ENCODE data around the gene SSBP3.

The SSBP3 gene

DNA sequence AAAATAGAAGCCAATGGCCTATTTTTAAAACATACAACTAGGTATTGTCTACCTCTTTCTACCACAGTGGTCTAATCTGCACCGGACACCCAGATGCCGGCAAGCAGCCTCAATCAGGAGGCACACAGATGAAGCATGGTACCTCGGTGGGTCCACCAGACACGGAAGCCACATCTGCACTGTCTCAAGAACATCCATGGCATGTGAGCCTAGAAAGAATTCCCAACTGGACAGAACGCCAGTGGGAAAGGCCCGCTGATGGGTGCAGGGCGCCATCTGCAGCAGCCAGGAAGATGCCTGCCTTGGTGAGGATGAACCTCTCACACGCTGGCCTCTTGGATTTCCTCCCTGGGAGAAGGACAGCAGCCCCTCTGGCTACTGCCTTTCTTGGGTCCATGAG, 126.7 kb downstream of the SSBP3 start:
- no peak for DNase-seq

- no peak for DNase-seq
These were observed 127.2 kb downstream of the SSBP3 start for GRCh38 chr1:54278941-54279422.

DNA sequence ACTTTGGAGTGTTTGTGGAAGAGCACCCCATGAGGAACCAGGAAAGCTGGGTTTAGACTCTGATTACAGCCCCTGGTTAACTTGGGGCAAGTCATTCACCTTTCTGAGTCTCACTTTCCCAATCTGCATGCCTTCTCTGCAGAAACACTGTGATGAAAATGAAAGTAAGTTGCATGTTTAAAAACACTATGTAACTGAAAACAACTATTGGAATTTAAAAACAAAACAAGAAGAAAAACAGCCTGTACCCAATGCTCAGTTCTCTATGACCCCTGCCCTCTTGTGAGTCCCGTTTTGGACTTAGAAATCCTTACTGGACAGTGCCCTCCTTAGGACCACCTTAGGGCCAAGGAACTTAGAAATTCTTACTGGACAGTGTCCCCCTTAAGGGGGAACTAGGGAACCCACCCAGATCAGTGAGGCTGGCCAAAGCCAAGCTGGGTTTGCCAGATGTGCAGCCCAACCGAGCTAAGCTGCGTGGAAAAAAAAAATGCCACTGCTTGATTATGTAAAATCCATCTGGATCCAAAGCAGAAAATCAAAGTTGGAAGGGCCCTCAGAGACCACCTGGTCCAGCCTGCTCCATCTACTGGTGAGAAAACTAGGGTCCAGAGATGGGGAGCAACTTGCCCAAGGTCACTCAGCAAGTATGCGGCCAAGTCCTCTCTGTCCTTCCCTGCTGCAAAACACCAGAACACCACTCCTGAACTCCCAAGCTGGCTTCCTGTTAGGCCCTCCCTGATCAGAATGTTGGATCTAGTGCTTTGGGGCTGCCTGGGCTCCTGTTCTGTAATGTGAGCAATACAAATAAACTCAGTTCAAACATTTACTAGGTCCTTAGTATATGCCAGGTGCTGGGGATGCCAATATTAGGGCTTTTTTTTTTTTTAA, 128.5 kb downstream of the SSBP3 start:
- no peak for DNase-seq

DNA sequence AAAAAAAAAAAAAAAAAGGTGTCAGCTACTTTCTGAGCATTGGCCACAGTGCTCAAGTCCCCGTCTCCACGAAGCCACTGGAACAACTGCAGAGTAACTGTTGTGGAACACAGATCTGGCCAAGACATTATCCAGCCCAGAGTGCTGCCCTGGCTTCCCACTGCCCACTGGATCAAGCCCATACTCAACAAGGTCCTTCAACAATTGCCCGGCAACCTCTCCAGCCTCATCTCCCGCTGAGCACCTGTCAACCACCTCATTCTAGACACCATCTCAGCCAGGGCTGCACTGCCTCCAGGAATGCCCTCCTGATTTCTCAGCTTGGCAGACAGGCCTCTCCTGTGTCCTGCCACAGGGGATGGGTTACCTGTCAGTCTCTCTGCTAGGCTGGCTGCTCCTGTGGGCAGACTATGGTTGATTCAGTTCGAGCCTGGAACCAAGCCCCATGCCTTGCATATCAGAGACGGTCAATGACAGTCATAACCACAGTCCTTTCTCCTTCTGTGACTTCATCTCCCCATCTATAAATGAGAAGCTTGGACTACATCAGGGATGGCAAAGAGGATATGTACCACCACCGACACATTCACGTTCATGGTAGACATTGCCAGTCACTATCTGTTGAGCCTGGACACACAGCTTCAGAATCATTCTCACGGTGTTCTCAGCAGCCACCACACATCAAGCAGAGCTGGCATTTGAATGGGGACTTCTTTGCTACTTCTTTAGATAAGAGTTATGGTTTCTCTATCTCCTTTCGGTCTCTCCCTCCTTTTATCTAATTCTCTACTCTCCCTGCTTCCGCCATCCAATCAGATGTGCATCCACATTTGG, 129.4 kb downstream of the SSBP3 start:
- DNase-seq: no peak

DNA sequence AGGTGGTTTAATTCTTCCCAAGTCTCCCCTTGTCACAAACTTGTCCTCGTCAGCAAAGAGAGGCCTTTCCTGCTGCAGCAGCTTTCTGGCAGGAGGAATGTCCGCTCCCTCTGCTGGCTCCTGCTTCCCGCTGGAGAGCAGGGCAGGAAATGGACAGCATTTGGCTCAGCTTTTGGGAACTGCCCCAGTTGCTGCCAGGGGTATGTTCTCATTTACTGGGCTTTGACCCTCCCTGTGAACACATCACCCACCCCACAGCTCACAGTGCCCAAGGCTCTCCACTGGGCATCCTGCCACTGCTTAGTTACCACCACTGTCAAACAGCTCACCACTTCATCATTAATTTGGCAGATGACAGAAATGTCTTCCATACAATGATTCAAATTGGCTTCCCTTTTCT, 130.8 kb downstream of the SSBP3 start:
- DNase-seq: no peak

DNA sequence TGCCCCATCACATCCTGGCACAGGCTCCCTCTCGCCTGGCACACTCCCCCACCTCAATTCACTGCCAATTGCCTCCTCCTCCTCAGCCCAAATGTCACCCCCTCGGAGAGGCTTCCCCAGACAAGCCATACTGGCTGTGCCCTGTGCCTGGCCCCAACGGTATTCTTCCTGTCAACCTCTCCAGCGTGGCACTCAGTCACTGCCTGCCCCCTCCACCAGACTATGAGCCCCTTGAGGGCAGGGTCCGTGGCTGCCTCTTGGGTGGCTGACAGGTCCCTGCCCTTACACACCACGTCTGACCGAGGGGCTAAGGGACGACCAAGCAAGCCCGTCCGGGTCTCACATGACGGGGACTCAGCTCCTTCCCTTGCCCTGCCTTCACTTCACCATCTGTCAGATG, 131.3 kb downstream of the SSBP3 start:
- DNase-seq: no peak

GRCh38 chr1:54274448-54274847, 131.7 kb downstream of the SSBP3 start:
- no peak for DNase-seq

- DNase-seq: no peak
These were observed 132.4 kb downstream of the SSBP3 start for GRCh38 chr1:54273795-54274163.

GRCh38 chr1:54273092-54273794, 133.0 kb downstream of the SSBP3 start:
- no peak for DNase-seq

- DNase-seq: no peak
These were observed 133.5 kb downstream of the SSBP3 start for GRCh38 chr1:54272772-54273091.

GRCh38 chr1:54272134-54272533, 134.1 kb downstream of the SSBP3 start:
- DNase-seq: no peak

DNA sequence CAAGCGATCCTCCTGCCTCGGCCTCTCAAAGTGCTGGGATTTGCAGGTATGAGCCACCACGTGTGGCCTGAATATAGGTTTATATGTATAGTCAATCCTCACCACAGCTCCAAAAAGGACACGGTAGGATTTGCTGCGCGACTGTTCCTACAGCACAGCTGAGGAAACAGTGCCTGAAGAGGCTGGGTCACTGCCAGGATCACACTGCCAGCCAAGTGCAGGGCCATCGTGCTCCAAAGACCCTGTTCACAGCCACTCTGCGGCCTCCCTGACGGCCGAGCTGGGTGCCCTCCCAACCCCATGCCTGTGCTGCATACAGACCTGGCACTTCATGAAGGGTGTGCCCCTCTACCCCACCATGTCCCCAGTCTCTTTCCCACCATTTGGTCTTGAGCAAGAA, 134.9 kb downstream of the SSBP3 start:
- no peak for DNase-seq

- DNase-seq: no peak
These were observed 135.7 kb downstream of the SSBP3 start for GRCh38 chr1:54270543-54270942.

DNA sequence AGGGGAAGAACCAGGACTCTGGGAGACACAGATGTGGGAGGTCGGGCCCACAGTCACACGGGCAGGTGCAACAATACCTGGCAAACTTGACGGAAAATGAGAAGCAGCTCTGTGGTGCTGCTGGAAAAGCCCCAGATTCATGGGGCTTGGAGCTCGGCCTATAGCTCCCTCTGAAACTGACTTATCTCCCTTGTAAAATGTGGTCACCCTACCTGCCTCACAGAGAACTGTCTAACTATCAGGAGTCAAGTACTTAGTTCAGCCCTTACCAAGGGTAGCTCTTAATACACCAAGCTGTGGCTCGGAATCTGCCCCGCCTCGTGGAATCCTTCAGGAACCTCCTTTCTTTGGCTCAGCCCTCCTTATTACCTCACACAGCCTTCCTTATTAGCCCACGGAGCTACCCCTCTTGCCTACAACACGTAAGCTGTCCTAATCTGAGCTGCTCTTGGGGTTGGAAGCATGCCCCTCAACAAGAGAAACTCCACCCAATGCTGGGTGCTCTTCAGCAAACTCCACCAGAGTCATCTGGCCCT, 137.4 kb downstream of the SSBP3 start:
- DNase-seq: no peak

GRCh38 chr1:54267815-54268761, 138.1 kb downstream of the SSBP3 start:
- DNase-seq: no peak

DNA sequence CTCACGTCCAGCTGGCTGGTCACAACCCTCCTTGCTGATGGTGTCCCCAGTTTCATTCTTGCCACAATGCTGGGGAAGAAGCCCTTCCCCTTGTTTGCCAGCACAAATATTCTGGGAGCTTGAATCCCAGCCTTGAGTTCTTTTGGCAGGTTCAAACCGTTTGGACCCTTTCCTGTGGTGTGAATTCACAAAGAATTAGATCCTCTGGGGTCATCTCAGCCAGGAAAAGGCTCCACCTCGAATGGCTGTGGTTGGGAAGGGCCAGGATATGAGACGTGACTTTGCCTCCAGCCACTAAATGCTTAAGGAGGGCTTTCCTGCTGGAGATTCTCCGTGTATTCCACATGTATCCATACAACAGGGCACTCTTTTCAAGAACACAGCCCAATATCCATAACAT, 139.3 kb downstream of the SSBP3 start:
- no peak for DNase-seq

DNA sequence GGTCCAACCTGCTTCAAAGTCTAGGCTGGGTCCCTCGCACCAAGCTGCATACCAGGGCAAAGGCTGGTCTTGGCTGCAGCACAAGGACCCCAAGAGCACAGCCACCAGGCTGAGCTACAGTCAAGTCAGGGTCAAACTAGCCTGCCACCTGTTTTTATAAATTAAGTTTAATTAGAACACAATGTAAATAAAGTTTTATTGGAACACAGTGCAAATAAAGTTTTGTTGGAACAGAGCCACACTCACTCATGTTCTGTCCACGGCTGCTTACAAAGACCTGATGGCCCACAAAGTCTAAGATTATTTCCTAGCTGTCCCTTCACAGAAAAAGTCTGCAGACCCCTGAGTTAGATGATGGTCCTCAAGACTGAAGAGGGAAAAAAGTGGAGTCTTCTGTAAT, 140.0 kb downstream of the SSBP3 start:
- DNase-seq: no peak

- DNase-seq: no peak
These were observed 140.5 kb downstream of the SSBP3 start for GRCh38 chr1:54265659-54266058.

DNA sequence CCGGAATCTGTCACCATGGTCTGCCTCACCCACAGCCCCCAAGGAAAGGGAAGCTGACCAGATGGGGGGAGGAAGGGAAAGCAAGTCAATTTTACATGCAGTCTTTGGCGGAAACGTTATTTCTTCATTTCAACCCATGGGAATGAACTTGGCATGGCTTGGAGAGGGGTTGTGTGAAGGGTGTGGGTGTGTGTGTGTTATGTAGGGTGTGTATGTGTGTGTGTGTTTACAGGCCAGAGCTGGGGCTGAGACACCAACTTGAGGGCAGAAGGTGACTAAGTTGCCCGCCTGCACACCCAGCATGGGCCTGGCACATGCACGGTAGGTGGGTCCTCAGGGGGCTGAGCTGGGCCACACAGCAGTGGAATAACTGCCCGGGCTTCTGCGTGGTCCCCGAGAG, 141.1 kb downstream of the SSBP3 start:
- DNase-seq: no peak

DNA sequence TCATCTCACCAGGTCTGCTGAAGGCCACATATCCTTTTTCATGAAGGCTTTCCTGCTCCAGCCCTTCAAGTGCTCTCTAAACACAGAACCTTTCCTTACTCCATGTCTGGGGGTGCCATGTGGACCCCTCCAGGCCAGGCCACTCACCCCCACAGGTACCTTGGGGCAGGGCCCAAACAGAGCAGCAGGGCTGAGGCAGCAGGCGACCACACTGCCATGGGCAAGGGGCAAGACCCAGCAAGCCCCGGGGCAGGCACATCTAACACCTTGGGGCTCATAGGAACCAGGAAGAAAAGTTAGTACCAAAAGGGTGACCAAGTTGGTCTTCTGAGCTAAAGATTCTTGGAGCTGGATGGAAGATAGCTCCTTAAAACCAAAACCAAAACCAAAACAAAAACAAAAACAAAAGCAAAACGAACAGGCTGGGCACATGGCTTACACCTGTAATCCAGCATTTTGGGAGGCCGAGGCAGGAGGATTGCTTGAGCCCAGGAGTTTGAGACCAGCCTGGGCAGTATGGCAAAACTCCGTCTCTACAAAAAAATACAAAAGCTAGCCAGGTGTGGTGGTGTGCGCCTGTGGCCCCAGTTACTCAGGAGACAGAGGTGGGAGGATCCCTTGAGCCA, 142.5 kb downstream of the SSBP3 start:
- no peak for DNase-seq

GRCh38 chr1:54262244-54262643, 143.9 kb downstream of the SSBP3 start:
- DNase-seq: no peak

- no peak for DNase-seq
These were observed 145.4 kb downstream of the SSBP3 start for GRCh38 chr1:54260810-54261209.

Data from stimulated activated CD4-positive, alpha-beta T cell treated with anti-CD3 and anti-CD28 coated beads, Interleukin-2, amount 100 ng/mL, for 48 hours (primary cell).